Stimulated activated CD8-positive, alpha-beta memory T cell treated with anti-CD3 and anti-CD28 coated beads, Interleukin-15, amount 100 ng/mL, for 4 hours (primary cell): ENCODE measurements around the gene CCL20.

Experiments
- DNase-seq, 2 donors: peaks; one replicate each; pipeline ENCODE4 v3.0.0-alpha.2; 2020; ENCODE audit warnings: low read depth in 2 of 2

Gene CCL20

DNA sequence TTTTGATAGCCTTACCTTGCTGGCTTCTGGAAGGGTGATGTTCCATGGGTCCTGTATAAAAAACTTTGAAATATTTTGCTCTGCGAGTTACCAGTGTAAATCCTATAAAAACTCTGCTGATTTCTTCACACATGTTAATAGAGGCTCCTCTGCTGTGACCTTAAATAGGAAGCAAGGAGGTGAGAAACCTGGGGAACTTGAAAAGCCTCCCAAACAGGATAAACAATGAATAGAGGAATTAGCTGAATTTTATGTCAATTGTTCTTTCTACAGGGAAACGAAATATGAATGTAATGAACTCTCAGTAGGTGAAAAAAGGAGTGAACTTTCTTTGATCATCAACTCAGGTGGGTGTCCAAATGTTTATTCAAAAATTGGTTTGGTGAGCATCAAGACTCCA, 10.8 kb upstream of the CCL20 start:
- DNase-seq, result no peak

DNA sequence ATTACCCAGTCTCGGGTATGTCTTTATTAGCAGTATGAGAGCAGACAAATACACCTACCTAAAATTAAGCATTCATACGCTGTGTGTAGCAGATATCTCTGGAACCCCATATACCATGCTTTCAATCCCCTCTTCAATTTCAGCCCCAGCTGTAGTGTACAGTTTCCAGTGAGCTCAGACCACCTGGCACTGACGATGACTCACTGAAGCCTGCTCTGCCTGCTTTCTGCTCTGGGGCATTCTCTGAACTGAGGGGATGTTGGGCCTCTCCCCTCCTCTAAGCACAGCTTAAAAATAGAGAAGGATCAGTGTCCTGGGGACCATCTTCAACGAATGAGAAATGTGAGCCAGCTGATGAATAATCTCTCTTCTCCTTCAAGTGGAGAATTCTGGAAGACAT, 8.7 kb upstream of the CCL20 start:
- DNase-seq, result no peak

- DNase-seq, result no peak
Measured at GRCh38 chr2:227805578-227805977, 8.1 kb upstream of the CCL20 start.

- DNase-seq, result no peak
Measured at GRCh38 chr2:227808936-227809335, 4.7 kb upstream of the CCL20 start.

DNA sequence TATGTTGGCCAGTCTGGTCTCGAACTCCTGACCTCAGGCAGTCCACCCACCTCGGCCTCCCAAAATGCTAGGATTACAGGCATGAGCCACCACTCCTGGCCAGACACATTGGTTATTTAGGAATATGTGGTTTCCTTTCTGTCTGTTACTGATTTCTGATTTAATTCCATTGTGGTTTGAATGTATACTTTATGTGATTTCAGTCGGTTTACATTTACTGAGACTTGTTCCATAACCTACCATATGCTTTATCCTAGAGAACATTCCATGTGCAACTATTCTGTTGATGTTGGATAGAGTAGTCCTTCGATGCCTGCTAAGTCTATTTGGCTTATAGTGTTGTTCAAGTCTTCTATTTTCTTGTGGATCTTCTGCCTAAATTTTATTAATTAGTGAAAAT, 1.6 kb upstream of the CCL20 start:
- no peak for DNase-seq

DNA sequence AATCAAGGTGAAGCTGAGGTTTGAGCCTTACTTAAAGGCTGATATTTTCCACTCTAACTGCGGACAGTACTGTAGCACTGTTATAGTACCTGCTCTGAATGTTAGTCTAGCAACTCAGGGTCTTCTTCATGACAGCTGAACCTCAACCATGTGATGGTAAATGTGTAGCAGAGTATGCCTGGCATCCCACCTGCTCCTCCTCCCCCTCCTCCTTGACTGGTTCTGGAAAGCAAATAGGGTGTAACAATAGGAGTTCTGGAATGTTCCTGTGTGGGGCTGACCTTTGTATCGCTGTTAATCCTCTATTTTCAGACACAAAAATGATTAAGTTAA, 447 bp upstream of the CCL20 start:
- DNase-seq, result no peak

DNA sequence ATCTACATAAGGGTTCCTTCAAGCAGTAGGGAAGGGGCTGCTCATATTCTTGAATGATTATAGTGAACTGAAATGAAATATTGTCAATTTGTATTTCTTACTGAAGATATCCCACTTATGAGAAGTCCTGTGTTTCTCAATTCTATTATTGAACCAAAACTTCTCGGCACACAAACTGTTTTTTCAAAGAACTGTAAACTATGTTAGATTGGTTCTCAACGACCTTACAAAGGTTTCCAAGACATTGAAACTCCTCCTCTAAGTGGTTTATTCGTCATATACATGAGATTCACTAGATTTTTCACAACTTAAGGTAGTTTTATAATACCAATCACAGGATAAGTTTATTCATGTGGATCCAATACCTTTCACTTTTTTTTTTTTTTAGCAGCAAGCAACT, 1.4 kb downstream of the CCL20 start:
- DNase-seq, result no peak

GRCh38 chr2:227816507-227817294, 3.1 kb downstream of the CCL20 start:
- DNase-seq, result no peak

- no peak for DNase-seq
Measured at GRCh38 chr2:227817336-227817735, 3.7 kb downstream of the CCL20 start.

DNA sequence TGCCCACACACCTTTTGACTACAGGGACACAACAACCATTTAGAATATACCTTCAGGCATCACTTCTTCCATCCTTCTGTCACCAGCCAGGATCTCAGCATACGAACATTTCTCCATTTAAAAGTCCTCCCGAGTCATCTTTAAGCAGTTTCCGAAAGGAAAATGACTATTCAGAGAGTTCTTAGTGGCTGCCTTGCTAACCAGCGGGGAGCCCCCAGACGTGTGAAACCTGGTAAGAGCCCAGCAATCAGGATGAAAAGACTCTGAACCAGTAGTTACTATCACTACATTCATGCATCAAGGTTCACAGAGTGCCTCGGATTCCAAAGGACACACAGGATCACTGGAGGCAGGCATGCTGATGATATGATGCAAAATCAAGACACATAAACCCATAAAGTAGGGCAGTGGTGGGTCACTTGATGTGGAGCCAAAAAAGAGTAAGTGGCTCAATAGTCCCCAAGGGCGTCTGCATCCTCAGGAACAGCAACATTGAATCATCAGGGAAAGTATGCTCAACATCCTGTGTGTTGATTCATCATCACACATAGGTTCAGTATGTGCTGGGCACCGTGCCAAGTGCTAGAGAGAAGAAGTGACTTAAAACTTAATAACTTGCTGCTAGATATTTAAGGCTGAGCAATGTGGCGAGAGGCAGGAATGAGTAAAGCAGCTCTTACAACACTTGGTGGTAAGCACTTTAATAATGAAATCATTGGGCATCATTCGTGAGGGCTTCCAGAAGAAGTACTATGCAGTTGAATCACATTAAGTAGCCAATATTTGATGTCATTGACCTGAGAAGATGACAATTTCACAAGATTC, 4.4 kb downstream of the CCL20 start:
- DNase-seq, result peak in 1 of 2 donors; percentile 24

GRCh38 chr2:227818675-227819397, 5.2 kb downstream of the CCL20 start:
- DNase-seq, result no peak

DNA sequence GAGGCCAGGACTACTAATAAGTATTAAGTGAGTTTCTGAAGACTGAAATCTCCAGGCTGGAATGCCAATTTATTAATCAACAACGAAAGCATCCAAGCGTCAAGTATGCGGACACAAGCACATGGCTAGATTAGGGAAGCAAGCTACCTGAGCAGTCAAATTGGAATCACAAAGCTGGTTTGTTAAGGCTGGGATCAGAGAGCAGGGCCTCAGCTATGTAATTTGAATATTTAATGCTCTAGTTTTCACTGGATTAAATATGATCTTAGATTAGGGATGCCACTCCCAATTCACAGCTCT, 5.7 kb downstream of the CCL20 start:
- DNase-seq, result no peak

DNA sequence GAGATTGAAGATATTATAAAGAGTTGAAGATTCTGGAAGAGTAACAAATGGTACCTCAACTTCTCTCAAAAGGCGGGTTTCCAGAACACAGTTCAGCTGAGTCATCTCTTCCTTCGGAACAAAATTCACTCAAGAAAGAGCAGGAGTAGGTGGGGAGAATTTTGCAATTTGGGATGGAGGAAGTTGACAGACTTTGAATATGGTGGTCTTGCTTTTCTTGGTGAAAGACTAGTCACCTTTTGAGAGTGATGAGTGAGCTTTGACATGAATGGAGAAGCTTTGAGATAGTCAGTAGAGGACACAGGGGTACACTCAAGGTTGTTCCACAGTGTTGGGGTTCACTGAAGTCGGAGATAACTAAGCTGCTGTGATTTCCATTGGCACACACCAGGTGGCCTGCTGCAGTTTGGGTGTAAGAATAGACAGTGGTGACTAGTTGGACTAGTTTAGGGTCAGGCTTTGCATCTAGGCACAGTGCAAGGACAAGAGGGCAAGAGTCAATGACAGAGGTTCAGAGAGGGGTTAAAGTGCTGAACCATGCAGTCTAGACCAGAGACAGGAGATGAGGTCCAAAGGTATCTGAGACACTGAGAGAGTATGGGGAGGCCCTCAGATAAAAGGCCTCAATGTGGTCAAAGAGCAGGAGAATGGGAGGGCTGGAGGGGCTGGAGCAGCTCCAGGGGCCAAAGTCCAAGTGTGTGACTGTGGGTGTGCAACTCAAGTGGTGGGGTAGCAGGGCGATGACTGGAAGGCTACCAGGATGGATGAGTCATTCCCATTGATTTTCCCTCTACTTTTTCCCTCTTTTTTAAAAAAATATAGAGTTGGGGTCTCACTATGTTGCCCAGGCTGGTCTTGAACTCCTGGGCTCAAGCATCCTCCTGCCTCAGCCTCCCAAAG, 7.7 kb downstream of the CCL20 start:
- no peak for DNase-seq

DNA sequence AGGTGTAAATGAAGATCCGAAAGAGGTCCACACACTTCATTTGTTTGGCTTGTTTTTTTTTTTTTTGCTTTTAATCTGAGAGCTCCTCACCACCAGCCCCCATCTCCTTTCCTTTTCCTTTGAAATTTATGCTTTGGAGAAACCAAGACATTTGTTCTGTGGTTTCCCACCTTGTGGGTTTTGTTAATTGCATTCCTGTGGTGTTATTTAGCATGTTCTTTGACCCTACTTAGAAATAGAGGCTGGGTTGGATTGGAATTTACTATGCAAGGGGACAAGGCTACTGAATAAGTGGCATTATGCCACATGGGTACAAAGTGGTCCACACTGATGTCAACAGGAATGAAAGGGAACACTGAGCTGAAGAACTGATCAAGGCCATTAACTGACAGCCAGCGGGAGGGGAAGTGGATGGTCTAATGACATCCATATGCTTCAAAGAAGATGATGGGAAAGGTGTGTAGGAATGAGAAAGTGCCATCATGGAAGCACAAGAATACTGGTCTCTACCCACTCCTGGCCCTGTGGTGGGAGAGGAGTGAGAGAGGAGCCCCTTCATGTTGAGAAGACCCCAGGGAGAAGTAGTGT, 8.9 kb downstream of the CCL20 start:
- DNase-seq, result no peak

DNA sequence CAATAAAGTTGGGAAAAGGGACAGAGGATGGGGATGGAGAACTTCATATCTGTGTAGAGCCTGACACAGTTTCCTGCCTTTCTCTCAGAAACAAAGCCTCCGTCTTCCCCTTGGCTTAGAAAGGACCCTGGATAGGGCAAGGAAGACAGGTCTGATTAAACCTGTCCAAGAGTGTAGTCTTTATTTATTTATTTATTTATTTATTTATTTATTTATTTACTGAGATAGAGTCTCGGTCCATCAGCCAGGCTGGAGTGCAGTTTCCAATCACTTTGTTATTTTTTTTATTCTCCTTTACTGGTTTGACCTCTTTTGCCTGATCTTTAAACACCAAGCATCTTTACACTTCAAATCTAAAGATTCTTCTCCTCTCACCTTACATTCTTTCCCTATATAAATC, 10.3 kb downstream of the CCL20 start:
- no peak for DNase-seq

GRCh38 chr2:227824711-227825110, 11.1 kb downstream of the CCL20 start:
- no peak for DNase-seq

DNA sequence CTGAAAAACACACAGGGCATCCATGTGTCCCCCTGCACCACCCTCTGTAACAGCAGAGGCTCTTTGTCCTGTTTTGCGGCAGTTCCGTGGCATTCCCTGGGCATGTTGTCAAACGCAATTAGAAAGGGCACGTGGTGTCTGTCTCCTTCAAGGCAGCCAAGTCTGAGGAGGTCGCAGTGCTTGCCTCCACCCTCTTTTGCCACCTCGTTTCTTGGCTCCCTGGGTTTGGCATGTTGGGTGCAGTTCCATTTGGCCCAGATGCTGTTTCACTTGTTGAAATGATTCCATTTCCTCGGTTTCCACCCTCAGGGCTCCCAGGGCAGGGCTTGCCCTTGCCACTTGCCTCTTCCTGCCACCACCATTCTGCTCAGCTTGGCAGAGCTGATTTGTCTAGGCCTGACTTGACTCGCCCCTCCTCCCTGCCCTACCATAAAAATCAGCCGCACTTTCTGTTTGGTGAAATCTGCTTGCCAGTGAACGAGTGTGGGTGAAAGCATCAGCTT, 12.4 kb downstream of the CCL20 start:
- no peak for DNase-seq

- DNase-seq, result no peak
Measured at GRCh38 chr2:227826563-227826962, 12.9 kb downstream of the CCL20 start.

- no peak for DNase-seq
Measured at GRCh38 chr2:227827143-227827542, 13.5 kb downstream of the CCL20 start.

DNA sequence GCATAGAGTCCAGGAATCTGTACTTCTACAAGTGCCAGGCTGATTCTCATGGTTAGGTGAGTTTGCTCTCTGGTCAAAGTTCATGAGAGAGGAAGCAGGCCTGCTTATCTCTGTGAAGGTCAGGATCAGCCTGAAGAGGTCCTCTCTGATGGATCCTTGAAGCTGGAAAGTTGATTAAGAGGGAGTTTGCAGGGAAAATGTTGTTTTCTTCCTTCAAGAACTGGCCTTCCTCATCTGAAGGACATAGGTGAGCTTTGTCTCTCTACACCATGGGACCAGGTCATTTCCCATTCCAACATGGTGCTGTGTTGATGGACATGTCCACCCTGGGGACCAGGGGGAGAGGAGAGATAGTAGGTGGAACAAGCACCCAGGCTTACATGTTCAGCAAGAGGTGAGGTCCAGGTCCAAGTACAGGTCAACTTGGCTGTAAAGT, 14.9 kb downstream of the CCL20 start:
- DNase-seq, result no peak

GRCh38 chr2:227829337-227829736, 15.7 kb downstream of the CCL20 start:
- DNase-seq, result no peak
